Endothelial cell of umbilical vein (primary cell): Measurements from ENCODE around the gene UBE4B. TPM values are rescaled to one million over a fixed set of nuclear protein-coding genes. Genes with fewer than 3 reads are reported as not detected.
"Not testable (repeated sequence)": the region's sequence is repeated elsewhere in the genome, so short reads cannot be mapped to it uniquely, and the experiment has no call there.

ENCODE experiments used
- BruUV-seq: library from RNA; stranded (reverse); fragments of 400-500 nt; replicated peaks from 2 replicates; lab custom pipeline; 2021; lab: Mats Ljungman, UMichigan
- CTCF ChIA-PET: fragments of 300-600, 350-600 bp; sonication (Branson Sonifier 250); formaldehyde crosslinking; loops from one replicate; lab custom pipeline; 2021; ENCODE audit warnings: antibody characterized with exemption, inconsistent platforms; lab: Charles Lee
- POLR2A ChIA-PET: fragments of 300-600, 350-600 bp; sonication (Branson Sonifier 250); formaldehyde crosslinking; loops from one replicate; lab custom pipeline; 2021; ENCODE audit warnings: antibody characterized with exemption, inconsistent platforms; lab: Charles Lee
- DNase-seq: peaks from one replicate; pipeline ENCODE4 v3.0.0-alpha.2; 2011; ENCODE audit warnings: low read depth, low spot score
- FAIRE-seq: peaks from 2 replicates; lab custom pipeline; 2011; peaks lifted over from hg19 to GRCh38; lab: Jason Lieb, UNC
- H2AFZ ChIP-seq: 2 replicates; pipeline ENCODE4 v1.6.0; 2012; ENCODE audit warnings: low read depth, low read length, control low read depth, inconsistent platforms
- H3K27ac ChIP-seq: 2 replicates; pipeline ENCODE4 v1.5.1; 2011; ENCODE audit warnings: low read depth, mild to moderate bottlenecking, control low read depth, low read length, moderate library complexity; ENCODE audit not compliant: insufficient read depth
- H3K27me3 ChIP-seq, 2 experiments: 2 replicates each; pipeline versions ENCODE4 v1.6.0 to v1.6.1; 2011; ENCODE audit warnings: low read length in 2 of 2, mixed read lengths in 1 of 2; ENCODE audit not compliant: control insufficient read depth in 2 of 2, insufficient read depth in 2 of 2
- H3K36me3 ChIP-seq, 2 experiments: 2 replicates in 1 of 2; 3 replicates in 1 of 2; pipeline ENCODE4 v1.5.1; 2011; ENCODE audit warnings: low read length in 2 of 2, mild to moderate bottlenecking in 1 of 2, moderate library complexity in 1 of 2; ENCODE audit not compliant: control insufficient read depth in 2 of 2, insufficient read depth in 2 of 2; ENCODE audit errors: extremely low read depth in 1 of 2
- H3K4me1 ChIP-seq: 3 replicates; pipeline ENCODE4 v1.5.1; 2011; ENCODE audit warnings: mild to moderate bottlenecking, low read length; ENCODE audit not compliant: control insufficient read depth, insufficient read depth; ENCODE audit errors: extremely low read depth
- H3K4me2 ChIP-seq: 2 replicates; pipeline ENCODE4 v1.6.1; 2011; ENCODE audit warnings: low read length, control low read depth, mixed read lengths; ENCODE audit not compliant: insufficient read depth
- H3K4me3 ChIP-seq, 3 experiments: fragments of 200-600 bp in 1 of 3; sonication (generic), shearing (Covaris generic) in 1 of 3; replicated peaks in 1 of 3; 2 replicates each; pipeline ENCODE4 v1.5.1; 2011 to 2016; ENCODE audit warnings: control low read depth in 3 of 3, low read length in 3 of 3, mild to moderate bottlenecking in 2 of 3, inconsistent platforms in 1 of 3, low read depth in 1 of 3, moderate library complexity in 1 of 3; ENCODE audit not compliant: insufficient read depth in 1 of 3
- H3K79me2 ChIP-seq: 2 replicates; pipeline ENCODE4 v1.6.0; 2012; ENCODE audit warnings: low read length, inconsistent platforms; ENCODE audit not compliant: control insufficient read depth, insufficient read depth
- H3K9ac ChIP-seq: replicated peaks from 2 replicates; pipeline ENCODE3; 2011; ENCODE audit warnings: low read length, control low read depth; ENCODE audit not compliant: insufficient read depth; ENCODE audit errors: extremely low read depth
- H3K9me1 ChIP-seq: replicated peaks from 3 replicates; pipeline ENCODE4 v1.6.0; 2011; ENCODE audit warnings: mild to moderate bottlenecking, low read length; ENCODE audit not compliant: control insufficient read depth, insufficient read depth; ENCODE audit errors: extremely low read depth
- H3K9me3 ChIP-seq: replicated peaks from 2 replicates; pipeline ENCODE4 v1.5.1; 2012; ENCODE audit warnings: low read length, inconsistent platforms; ENCODE audit not compliant: control insufficient read depth, insufficient read depth
- H4K20me1 ChIP-seq: replicated peaks from 2 replicates; pipeline ENCODE3; 2011; ENCODE audit warnings: mild to moderate bottlenecking, low read length; ENCODE audit not compliant: control insufficient read depth, insufficient read depth; ENCODE audit errors: extremely low read depth
- JUN ChIP-seq: IDR thresholded peaks from 2 replicates; pipeline ENCODE4 v1.6.1; 2011; ENCODE audit warnings: borderline replicate concordance, low read depth; ENCODE audit not compliant: insufficient read length, insufficient read depth
- MAX ChIP-seq: IDR thresholded peaks from 2 replicates; pipeline ENCODE4 v1.6.1; 2011; ENCODE audit not compliant: insufficient read depth, insufficient read length
- dilution Hi-C: fragments of 300-500 bp; cut with MboI; formaldehyde crosslinking; loops from one replicate; pipeline ENCODE4 v1.15.0; 2019; ENCODE audit warnings: low sequenced_read_pairs; ENCODE audit not compliant: extremely low pct_ligation_motif_present
- intact Hi-C: fragments of 100-400 bp; cut with micrococcal nuclease; formaldehyde crosslinking; loops from one replicate; pipeline ENCODE4 v1.10.0; 2022
- polyA plus RNA-seq, 4 experiments: library from polyadenylated mRNA; depleted of rRNA in 3 of 4; stranded (reverse) in 3 of 4; unstranded in 1 of 4; fragments of >200 nt; gene quantifications; 2 replicates each; pipeline versions ENCODE4 v1.2.1 to v1.2.3, GENCODE V29; 2011 to 2012; ENCODE audit warnings: missing spikeins in 1 of 4
- total RNA-seq: library from RNA; stranded (reverse); gene quantifications from 2 replicates; pipeline ENCODE4 v1.2.3, GENCODE V29; 2021

Gene UBE4B
- total and polyA plus RNA-seq, 2 donors (not counting 3 experiments of a cell fraction or from before 2014, with no cell fraction given) = 17.8 to 54.5 TPM

- Histone ChIP-seq H3K4me1 (peaks cover 17% of the 10 kb centered on the region), H4K20me1 (peaks cover 6% of the 10 kb centered on the region), H3K4me2 (no peak overlapping the region), H3K79me2 (peaks cover 90% of the 10 kb centered on the region), H3K9me3 (no peaks in the 10 kb centered on the region), H2AFZ (no peak overlapping the region), H3K4me3 (no peak overlapping the region), H3K36me3 (no peaks in the 10 kb centered on the region), H3K27ac (no peak overlapping the region), H3K9me1 (no peaks in the 10 kb centered on the region), H3K27me3 (no peaks in the 10 kb centered on the region), H3K9ac (no peak overlapping the region)
- no TSS peak for BruUV-seq
- intact Hi-C loops = no loop called here
- dilution Hi-C loops = no loop called here
- POLR2A ChIA-PET = no interaction called here
- DNase-seq (no peak), FAIRE-seq (no peak)
- CTCF ChIA-PET = no interaction called here
- TF ChIP-seq MAX = no peak
- TF ChIP-seq JUN = no peak
Observed at GRCh38 chr1:10220200-10220599, 187.4 kb downstream of the UBE4B start.

GRCh38 chr1:10220657-10221056 is 187.9 kb downstream of the UBE4B start:
- dilution Hi-C loops, intact Hi-C loops, H3K4me3 ChIP-seq, H2AFZ ChIP-seq, H3K27ac ChIP-seq, POLR2A ChIA-PET, H3K9ac ChIP-seq, H3K27me3 ChIP-seq, H3K36me3 ChIP-seq, BruUV-seq, DNase-seq, H4K20me1 ChIP-seq, FAIRE-seq, H3K9me1 ChIP-seq, H3K4me2 ChIP-seq, H3K9me3 ChIP-seq: not testable (repeated sequence)
- Histone ChIP-seq H3K79me2 (peaks cover 90% of the 10 kb centered on the region), H3K4me1 (peaks cover 17% of the 10 kb centered on the region)
- CTCF ChIA-PET = interaction anchor here (0.9 kb wide), 1 partner anchor 46 kb away, joined by 3 read pairs; no protein-coding TSS in a partner anchor
